GM21529 (cell line): ENCODE results near the gene LOXL4.

Source experiments
- ATAC-seq: cut with Tn5 transposase; IDR thresholded peaks from one replicate; pipeline ENCODE4 v1.9.1; 2021; ENCODE audit not compliant: unreplicated experiment

Gene LOXL4

GRCh38 chr10:98265403-98266378 is 2.3 kb downstream of the LOXL4 start:
- no peak for ATAC-seq

DNA sequence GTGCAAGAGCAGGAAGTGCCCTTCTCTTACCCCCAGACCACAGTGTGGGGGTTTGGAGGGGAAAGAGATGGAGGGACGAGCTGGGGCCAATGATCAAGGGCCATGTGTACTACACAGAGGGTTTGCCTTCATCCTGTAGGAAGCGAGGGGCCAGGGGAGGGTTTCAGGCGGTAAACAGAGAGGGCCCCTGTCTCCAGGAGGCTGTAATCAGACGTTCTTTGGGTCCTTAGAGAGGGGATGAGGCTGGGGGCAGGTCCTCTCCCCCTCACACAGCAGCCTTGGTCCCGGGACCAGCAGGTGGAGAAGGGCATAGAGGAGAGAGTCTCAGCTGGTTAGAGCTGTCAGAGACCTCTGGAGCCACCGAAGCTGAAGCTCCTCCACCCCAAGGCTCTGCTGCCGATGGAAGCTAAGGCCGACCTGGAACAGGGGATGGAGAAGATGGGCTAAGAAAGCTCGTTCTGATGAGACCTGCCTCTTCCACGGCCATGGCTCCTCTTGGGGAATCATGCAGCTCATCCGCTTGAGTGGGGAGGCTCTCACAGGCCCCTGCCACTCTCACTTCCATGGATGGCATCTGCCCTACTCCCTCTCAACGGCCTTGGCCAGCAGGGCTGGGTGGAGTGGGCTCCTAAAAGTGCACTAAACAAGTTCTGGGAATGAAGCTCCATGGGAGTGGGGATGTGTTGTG is 3.5 kb downstream of the LOXL4 start:
- ATAC-seq = no peak

DNA sequence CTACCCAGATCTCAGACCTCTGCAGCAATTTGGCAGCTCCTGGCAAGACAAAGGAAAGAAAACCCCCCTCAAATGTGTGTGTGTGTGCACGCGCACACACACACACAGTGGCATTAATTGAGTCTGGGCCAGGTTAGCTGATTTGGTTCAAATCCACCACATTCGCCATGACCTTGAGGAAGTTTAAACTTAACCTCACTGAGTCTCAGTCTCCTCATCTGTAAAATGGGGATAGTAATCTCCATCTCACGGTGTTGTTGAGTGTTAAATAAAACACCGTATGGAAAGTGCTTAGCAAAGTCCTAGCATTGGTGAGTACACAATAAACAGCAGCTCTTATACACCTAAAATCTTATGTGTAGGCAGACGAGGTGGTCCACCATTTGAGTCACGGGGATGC is 4.9 kb downstream of the LOXL4 start:
- no peak for ATAC-seq

DNA sequence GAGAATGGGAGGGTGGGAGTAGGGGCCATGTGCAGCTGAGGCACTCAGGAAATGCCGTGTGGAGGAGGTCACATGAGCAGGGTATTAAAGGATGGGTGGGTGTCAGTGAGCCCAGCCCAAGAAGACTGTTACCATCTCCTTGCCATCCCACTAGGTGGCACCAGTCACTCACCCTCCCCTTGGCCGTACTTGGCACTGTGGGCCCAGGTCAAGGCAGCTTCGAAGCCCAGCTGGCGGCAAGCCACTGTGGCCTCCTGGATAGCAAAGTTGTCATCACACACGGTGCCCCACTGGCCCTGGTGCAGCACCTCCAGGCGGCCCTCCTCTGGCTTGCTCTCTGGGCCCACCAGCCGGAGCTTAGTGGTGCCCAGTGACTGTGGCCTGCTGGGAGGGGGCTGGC is 5.4 kb downstream of the LOXL4 start:
- no peak for ATAC-seq

DNA sequence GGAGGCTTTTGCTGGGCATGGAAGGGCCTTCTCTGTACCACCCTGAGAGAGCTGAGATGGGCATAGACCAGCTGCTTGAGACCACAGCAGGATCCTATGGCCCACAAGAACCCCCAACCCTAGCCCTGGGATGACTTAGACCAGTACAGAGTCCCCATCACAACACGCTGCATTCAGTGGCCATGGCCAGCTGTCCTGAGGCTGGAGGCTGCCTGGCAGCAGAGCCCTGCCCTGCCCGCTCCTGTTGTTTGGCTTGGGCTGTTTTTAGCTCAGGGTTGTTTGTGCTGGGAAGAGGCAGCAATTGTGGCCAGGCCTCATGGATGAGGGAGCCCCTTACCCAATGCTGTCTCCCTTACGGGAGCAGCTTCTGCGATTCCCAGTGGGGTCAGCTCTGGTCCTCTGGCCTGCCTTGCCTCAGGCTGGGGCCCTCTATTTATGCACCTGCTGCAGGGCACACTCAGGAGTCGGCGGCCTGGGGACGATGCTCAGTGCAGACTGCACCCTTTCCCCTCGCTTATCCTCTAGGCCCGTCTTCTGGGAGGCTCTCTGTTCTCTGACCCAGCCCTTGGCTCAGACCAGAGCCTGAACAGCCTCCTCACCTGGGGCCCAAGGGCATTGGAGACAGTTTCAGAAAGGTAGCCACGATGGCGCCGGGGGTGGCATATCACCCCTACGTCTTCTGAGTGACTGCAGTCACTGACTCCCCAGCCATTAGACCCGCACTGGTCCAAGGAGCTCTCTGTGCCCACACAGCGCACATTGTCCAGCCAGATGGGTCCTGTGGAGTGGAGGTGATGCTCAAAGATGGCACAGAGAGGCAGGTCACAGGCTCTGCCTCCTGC is 6.3 kb downstream of the LOXL4 start:
- ATAC-seq = no peak

GRCh38 chr10:98260752-98261151 is 7.2 kb downstream of the LOXL4 start:
- no peak for ATAC-seq

DNA sequence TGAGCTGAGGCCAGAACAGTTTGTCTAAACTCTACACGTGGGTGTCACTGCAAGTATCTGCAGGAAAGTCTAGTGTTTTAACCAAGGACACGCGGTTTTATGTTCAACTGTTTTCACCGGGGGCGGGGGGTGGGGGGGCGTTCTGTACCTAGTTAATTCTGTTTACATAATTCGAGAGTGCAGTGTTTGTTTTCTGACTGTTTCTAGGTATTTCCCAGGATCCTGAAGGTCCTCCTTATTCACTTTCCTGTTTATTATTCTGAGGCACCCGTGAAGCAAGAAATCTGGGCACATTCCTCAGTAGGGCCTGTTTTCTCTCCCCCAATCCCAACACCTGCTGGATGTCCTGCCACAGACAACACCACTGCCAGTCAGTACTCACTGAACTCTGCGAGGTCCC is 7.6 kb downstream of the LOXL4 start:
- no peak for ATAC-seq

- no peak for ATAC-seq
These were observed 8.2 kb downstream of the LOXL4 start for GRCh38 chr10:98259606-98260315.

DNA sequence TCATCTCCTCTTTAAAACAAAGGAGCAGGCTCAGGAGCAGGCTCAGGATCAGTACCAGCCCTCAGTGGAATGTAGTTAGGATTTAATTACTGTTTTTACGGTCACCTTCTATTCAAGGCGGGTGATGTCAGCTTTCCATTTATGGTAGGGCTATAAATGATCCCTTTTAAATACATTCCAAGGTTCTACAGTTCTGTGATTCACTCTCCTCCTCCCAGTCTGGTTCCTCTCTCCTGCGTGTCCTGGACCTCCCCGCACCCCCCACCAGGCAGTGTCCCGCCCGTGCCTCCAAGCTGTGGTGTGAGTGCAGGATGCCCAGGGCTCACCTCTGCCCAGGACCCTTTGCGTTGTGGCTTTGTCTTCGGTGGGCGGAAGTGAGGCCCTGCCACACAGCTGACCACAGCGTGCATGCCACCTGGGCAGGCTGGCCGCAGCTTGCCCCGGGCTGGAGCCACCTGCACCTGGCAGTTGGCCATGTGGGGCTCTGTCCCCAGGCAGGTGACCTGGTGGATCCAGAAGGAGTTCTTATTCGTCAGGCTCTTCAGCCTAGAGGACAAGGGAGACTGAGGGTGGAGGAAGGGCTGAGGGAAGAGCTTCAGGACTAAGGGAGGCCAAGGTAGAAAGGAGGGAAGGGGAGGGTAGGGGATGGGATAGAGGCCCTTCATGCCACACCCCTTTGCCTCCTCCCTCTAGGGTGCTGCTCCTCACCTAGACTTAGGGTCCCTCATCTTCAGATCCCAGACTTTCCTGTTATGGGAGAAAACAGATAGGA is 9.1 kb downstream of the LOXL4 start:
- no peak for ATAC-seq

- no peak for ATAC-seq
These were observed 10.0 kb downstream of the LOXL4 start for GRCh38 chr10:98257961-98258360.

DNA sequence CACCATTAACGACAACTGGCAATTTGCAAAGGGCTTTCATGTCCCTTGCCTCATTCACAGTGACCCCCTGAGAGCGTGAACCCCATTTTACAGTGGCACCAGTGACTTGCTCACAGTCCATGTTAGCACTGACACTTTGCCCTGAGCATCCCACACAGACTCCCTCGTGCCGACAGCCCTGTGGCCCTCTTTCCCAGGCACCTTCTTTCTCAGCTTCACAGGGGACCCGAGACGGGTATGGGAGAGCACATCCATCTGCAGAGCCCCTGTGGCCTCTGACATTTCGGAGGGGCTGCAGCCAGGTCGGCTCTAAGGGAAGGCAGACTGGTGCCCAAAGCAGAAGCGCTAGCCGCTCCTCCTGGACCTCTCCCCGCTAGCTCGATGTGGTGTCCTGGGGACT is 10.8 kb downstream of the LOXL4 start:
- no peak for ATAC-seq

GRCh38 chr10:98256692-98257091 is 11.3 kb downstream of the LOXL4 start:
- no peak for ATAC-seq

- ATAC-seq = no peak
These were observed 12.7 kb downstream of the LOXL4 start for GRCh38 chr10:98255146-98255877.

DNA sequence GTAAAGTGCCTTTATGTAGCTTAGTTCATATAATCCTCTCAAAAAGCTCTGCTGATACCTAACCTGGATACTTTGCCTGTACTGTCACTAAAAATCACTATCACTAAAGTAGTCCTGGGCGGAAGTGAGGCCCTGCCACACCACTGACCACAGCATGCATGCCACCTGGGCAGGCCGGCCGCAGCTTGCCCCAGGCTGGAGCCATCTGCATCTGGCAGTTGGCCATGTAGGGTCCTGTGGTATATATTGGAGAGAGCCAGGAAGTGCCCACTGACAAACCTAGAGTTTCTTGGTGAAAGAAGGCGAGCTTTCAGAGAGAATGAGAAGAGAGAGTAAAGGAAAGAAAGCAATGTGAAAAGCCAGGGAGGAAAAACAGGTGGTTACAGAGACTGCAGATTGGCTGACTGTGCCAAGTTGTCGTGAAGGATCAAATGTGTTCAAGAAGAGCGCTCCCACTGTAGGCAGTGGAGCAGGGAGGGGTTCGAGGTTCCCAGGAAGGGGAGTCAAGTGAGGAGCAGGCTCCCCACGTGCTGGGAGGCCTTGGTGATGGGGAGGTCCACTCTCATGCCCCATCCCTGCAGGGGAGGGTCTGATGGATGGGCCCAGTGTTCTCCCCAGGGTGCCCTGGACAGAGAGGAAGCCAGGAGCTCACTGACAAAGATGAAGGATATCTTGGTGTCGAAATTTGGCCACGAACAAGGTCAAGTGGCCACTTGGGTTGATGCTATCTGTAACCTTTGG is 13.6 kb downstream of the LOXL4 start:
- ATAC-seq = no peak

GRCh38 chr10:98253499-98253898 is 14.5 kb downstream of the LOXL4 start:
- ATAC-seq = no peak

DNA sequence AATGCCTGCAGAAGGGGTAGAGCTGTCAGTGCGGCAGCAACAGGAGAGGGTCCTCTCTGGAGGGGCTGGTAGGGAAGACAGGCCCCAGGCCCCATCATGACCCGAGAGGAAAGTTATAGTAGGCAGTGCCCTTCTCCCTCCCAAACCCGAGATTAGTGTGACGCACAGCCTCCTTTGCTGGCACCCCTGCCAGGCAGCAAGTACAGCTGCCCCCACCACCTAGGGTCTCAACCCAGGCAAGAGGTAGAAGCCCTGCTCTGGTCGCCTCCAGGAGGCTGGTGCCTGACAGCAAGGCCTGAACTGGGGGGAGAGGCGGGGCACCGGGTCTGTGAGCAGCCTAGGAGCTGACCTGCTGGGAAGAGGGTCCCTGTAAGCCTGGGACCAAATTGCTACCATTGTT is 15.5 kb downstream of the LOXL4 start:
- no peak for ATAC-seq

- ATAC-seq = no peak
These were observed 16.6 kb downstream of the LOXL4 start for GRCh38 chr10:98251399-98251798.

DNA sequence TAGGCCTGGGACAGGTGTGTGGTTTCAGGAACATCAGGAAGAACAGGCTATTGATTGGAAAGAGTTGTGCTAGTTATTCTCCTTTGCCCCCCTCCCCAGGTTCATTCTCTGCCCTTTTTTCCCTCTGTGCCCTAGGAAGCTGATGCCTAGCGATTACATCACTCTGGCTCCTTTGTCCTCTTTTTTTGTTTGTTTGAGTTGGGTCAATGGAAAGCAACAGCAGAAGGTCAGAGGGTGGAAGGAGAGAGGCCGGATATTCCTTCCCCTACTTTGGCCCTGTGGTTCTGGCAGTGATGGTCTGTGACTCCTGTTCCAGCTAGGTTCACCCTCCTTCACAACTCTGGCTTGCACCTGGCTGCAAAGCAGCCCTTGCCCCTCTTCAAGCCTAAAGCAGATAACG is 18.9 kb downstream of the LOXL4 start:
- no peak for ATAC-seq

- ATAC-seq = no peak
These were observed 20.0 kb downstream of the LOXL4 start for GRCh38 chr10:98248018-98248417.
